ENCODE data around the gene SMIM1. TPM values are rescaled to one million over a fixed set of nuclear protein-coding genes. Genes with fewer than 3 reads are reported as not detected.

SMIM1 gene
- total and polyA plus RNA-seq, 2 of the 4 experiments (the other 2 are of a cell fraction) = 0.90 to 3.4 TPM

GRCh38 chr1:3735027-3735681 is 37.4 kb upstream of the SMIM1 start:
- Histone ChIP-seq H3K23ac (ENCODE audit: low read depth, low read length) (no peak overlapping the region), H2BK20ac (ENCODE audit: low read depth, low read length) (no peak overlapping the region), H3K56ac (ENCODE audit: extremely low read depth, insufficient read depth, low read length) (no peak overlapping the region), H3K9ac (ENCODE audit: low read depth, low read length) (no peak overlapping the region), H3K18ac (ENCODE audit: low read depth, low read length) (no peak overlapping the region), H3K14ac (replicated peaks; ENCODE audit: low read depth, low read length) (no peak overlapping the region), H3K4ac (ENCODE audit: low read depth, low read length) (no peak overlapping the region), H2AK9ac (replicated peaks; ENCODE audit: low read depth, low read length, poor library complexity) (no peak overlapping the region), H3K9me1 (ENCODE audit: insufficient read depth, low read length) (no peaks in the 10 kb centered on the region), H4K5ac (ENCODE audit: low read depth, low read length) (no peak overlapping the region), H3K27me3 (ENCODE audit: control insufficient read depth, insufficient read depth, low read length) (no peaks in the 10 kb centered on the region; the same call in 1 of the 2 replicates), H2AK5ac (ENCODE audit: low read depth, low read length) (no peak overlapping the region), H2AFZ (replicated peaks; ENCODE audit: low read length, poor library complexity) (no peak overlapping the region), H4K20me1 (ENCODE audit: insufficient read depth, low read length) (no peaks in the 10 kb centered on the region), H3K4me3 (ENCODE audit: insufficient read depth, low read depth, low read length) (no peak overlapping the region), H3K9me3 (ENCODE audit: control insufficient read depth, insufficient read depth, low read length) (no peaks in the 10 kb centered on the region), H2BK120ac (ENCODE audit: low read depth, low read length) (no peak overlapping the region), H4K91ac (ENCODE audit: insufficient read depth, low read depth, low read length) (no peak overlapping the region), H3K4me1 (ENCODE audit: control insufficient read depth, insufficient read depth, low read length) (no peaks in the 10 kb centered on the region), H2BK5ac (ENCODE audit: low read depth, low read length, poor library complexity, severe bottlenecking) (no peak overlapping the region), H4K8ac (ENCODE audit: low read depth in 2 of 2, low read length in 2 of 2) (no peak overlapping the region), H2BK15ac (ENCODE audit: low read depth, low read length) (no peak overlapping the region), H3K79me1 (ENCODE audit: low read depth in 1 of 2, low read length in 2 of 2) (no peaks in the 10 kb centered on the region), H3K27ac (ENCODE audit: insufficient read depth, low read length) (no peak overlapping the region), H3K36me3 (ENCODE audit: control insufficient read depth, insufficient read depth, low read length) (peaks cover 27% of the 10 kb centered on the region), H3K4me2 (ENCODE audit: low read depth, low read length) (no peak overlapping the region)
- dilution Hi-C loops (cut with HindIII; ENCODE audit: low sequenced_read_pairs, unreplicated experiment) (no loop called here), in situ Hi-C loops (cut with MboI; ENCODE audit: low sequenced_read_pairs) (no loop called here), intact Hi-C loops (cut with micrococcal nuclease) (no loop called here)
- ChIA-PET POLR2A (ENCODE audit: unreplicated experiment) (no interaction called here), CTCF (interaction anchor here (0.5 kb wide), 1 partner anchor 1365 kb away, joined by 8 read pairs; no protein-coding TSS in a partner anchor)
- no peak for TF ChIP-seq FOS (IDR thresholded peaks at IDR 0.05; ENCODE audit: low read depth, low read length)
- TF ChIP-seq MAZ (IDR thresholded peaks at IDR 0.05; ENCODE audit: borderline replicate concordance, low read depth, low read length) = no peak
- TF ChIP-seq RCOR1 (IDR thresholded peaks at IDR 0.05; ENCODE audit: insufficient replicate concordance, low read length) = no peak
- TF ChIP-seq BHLHE40 (IDR thresholded peaks at IDR 0.05; ENCODE audit: low read depth, low read length) = no peak
- no peak for TF ChIP-seq USF2 (IDR thresholded peaks at IDR 0.05; ENCODE audit: low read depth, low read length)
- TF ChIP-seq CHD1 (IDR thresholded peaks at IDR 0.05; ENCODE audit: low read depth, low read length) = no peak
- no peak for TF ChIP-seq RFX5 (IDR thresholded peaks at IDR 0.05; ENCODE audit: low read depth, low read length)
- TF ChIP-seq CTCF (conservative IDR thresholded peaks at IDR 0.05; ENCODE audit: low read depth, low read length) = no peak
- TF ChIP-seq MAFK (IDR thresholded peaks at IDR 0.05; ENCODE audit: low read depth, low read length) = no peak
- TF ChIP-seq CEBPB (IDR thresholded peaks at IDR 0.05; ENCODE audit: low read depth, low read length) = no peak
- TF ChIP-seq SMC3 (IDR thresholded peaks at IDR 0.05; ENCODE audit: low read depth, low read length) = no peak
- no TSS peak for BruUV-seq (replicated peaks)
- WGBS, 2 experiments (ENCODE audit: extremely low coverage in 2 of 2, insufficient read length in 1 of 2) = 60% methylated on average over 2 of the region's 12 CpGs; no CpG with 5 or more reads in 1 of the 2 experiments
- ATAC-seq (ENCODE audit: low read depth) = no peak
- no peak for DNase-seq
